Iris pigment epithelial cell (primary cell): Measurements from ENCODE around the gene IGSF21.
"Not testable (repeated sequence)": the region's sequence is repeated elsewhere in the genome, so short reads cannot be mapped to it uniquely, and the experiment has no call there.

Experiments
- DNase-seq: peaks from one replicate; pipeline ENCODE4 v3.0.0-alpha.2; 2011; ENCODE audit warnings: low read depth

Gene IGSF21

GRCh38 chr1:18145851-18146618, 38.4 kb downstream of the IGSF21 start:
- no peak for DNase-seq

- no peak for DNase-seq
Measured at GRCh38 chr1:18146886-18147285, 39.3 kb downstream of the IGSF21 start.

- no peak for DNase-seq
Measured at GRCh38 chr1:18147672-18148071, 40.1 kb downstream of the IGSF21 start.

DNA sequence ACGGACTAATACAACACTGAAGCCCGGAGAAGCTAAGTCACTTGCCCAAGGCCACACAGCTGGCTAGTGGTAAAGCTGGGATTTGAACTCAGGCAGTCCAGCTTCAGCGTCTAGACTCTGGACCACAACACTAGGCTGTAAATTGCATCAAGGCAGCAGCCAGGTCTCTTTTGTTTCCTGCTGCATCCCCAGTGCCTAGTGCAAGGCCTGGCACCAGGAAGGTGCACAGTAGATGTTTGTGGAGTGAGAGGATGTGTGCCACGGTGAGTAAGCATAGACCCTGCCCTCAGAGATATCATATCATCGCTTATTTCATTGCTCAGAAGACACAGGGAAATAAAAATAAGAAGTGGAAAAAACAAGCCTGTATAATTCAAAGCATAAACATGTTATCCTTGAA, 40.9 kb downstream of the IGSF21 start:
- DNase-seq, result no peak

- no peak for DNase-seq
Measured at GRCh38 chr1:18149027-18149641, 41.5 kb downstream of the IGSF21 start.

DNA sequence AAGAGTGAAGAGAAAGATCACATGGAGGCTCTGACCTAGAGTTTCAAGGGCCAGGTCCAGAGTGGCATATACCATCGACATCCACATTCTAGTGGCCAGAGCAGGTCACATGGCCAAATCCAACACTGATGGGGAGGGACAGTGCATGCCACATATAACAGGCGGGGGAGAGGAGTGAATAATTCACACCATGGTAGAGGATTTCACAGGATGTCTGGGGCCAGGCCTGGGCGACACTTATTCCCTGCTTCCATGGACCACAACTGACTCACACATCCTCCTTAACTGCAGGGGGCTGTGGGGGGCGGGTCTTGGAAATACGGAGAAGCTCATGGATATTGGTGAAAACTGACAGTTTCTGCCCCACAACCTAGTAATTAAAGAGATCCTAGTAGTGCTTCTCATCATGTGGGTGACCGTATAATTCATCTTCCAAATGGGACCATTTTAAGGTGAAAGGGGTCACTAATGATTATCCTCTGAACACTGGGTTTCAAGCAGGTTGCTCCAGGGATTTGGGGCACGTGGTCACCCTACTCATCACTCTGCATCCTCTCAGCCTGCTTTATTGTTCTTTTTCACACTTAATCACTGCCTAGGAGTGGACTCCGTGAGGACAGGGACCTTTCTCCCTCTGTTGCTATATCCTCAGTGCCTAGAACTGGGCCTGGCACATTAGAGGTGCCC, 44.0 kb downstream of the IGSF21 start:
- DNase-seq, result no peak

GRCh38 chr1:18154430-18155194, 47.0 kb downstream of the IGSF21 start:
- no peak for DNase-seq

DNA sequence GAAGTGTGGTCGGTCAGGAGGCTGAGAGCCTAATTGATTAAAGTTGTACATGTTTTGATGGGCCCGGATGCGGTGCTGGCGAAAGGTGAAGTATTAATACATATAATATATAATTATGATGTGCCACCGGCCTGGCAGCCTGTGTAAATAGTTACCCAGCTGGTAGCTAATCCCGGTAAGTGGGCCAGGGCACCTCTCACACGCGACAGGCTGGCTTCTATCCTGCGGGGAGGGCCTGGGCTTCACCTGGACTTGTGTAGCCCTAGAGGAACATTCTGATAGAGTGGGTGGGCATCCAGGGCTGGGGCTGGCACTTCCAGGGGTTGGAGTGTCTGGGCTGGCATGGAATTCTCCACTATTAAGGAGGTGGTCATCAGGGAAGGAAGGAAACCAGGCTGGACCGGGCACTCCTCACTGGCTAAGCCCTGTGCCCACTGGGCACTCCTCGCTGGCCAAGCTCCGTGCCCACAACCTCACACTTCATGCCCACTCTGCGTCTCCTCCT, 48.3 kb downstream of the IGSF21 start:
- no peak for DNase-seq

- no peak for DNase-seq
Measured at GRCh38 chr1:18157352-18157751, 49.8 kb downstream of the IGSF21 start.

DNA sequence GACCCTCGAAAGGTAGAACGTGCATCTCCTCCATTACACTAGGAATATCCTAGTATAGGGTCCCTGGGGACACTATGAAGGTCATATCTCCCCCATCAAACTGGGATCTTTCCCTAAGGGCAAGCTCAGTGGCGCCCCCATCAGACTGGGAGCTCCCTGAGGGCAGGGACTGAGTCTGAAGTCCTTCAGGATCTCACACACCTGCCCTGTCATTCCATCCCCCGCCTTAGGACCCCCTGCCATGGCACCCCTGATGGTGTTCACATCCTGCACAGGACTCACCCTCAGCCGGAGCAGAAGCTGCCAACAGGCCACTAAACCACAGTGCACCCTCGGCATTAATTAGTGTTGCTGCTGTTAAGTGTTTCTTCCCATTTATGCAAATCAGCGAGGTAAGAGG, 50.4 kb downstream of the IGSF21 start:
- no peak for DNase-seq

GRCh38 chr1:18158714-18159113, 51.1 kb downstream of the IGSF21 start:
- DNase-seq, result no peak

- no peak for DNase-seq
Measured at GRCh38 chr1:18160290-18160942, 52.8 kb downstream of the IGSF21 start.

DNA sequence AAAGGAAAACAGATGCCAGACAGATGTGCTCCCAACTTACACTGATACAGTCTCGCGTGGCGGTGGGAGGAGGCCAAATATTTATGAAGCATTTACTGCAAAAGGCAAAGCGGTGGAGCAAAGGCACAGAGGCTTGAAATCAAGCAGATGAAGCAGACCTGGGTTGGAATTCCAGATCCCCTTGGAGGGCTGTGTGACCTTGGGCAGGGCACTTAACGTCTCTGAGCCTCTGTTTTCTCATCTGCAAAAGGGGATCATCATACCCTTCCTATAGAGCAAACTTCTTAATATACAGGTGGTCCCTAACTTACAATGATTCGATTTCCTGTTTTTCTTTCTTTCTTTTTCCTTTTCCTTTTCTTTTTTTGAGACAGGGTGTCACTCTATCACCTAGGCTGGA, 54.1 kb downstream of the IGSF21 start:
- DNase-seq, result no peak

GRCh38 chr1:18165640-18166039, 58.0 kb downstream of the IGSF21 start:
- not testable (repeated sequence) for DNase-seq

GRCh38 chr1:18166341-18166740, 58.7 kb downstream of the IGSF21 start:
- DNase-seq, result no peak

GRCh38 chr1:18166929-18167328, 59.3 kb downstream of the IGSF21 start:
- no peak for DNase-seq

DNA sequence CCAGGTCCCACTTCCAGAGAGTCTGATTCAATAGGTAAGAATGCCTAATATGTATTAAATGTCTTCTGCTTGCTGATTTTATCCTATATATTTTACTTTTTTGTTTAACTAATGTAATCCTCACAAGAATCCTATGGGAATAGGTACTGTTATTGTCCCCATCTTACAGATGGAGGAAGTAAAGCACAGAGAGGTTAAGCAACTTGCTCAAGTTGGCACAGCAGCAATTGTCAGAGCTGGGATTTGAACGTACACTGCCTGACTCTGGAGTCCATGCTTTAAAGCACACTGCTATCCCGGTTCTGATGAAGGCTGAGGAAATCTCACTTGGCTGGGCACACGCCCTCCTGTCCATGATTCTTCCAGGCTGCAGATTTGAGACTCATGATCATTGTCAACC, 62.8 kb downstream of the IGSF21 start:
- no peak for DNase-seq

GRCh38 chr1:18174037-18174436, 66.4 kb downstream of the IGSF21 start:
- DNase-seq, result no peak

DNA sequence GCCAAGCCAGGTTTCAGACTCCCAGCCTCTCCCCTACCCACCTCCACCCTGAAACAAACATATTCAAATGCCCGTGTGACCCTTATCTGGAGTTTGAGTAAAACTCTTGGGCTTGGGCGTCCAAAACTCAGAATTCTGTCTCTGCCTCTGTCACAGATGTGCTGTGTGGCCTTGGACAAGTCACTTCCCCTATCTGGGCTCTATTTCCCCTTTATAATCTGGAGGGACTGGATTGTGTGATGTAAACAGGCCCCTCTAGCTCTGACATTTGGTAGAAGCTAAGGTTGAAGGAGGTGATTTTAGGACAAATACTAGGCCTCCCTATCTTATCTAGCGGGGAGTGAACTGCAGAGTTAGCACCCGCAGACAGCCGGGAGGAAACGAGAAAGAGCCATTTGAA, 67.5 kb downstream of the IGSF21 start:
- DNase-seq, result no peak

- DNase-seq, result no peak
Measured at GRCh38 chr1:18175530-18176377, 68.2 kb downstream of the IGSF21 start.

DNA sequence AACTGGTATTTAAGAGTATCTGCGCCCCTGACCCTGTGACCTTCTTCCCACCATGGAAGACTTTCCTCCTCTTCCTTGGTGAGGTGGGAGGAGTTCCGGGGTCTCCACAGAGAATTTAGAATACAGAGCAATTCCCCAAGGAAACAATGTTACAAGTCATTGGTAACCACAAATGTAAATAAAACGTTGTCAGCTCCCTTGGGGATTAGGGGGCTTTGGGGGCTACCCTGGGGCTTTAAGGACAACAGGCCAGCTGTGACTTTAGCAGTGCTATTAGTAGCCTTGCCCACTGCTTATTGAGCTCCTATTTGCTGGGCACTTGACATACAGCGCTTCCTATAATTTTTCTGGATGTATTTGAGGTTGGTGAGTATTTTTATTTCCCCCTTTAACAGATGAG, 69.0 kb downstream of the IGSF21 start:
- no peak for DNase-seq
